Measurements from ENCODE around the gene TBX15.

DNA sequence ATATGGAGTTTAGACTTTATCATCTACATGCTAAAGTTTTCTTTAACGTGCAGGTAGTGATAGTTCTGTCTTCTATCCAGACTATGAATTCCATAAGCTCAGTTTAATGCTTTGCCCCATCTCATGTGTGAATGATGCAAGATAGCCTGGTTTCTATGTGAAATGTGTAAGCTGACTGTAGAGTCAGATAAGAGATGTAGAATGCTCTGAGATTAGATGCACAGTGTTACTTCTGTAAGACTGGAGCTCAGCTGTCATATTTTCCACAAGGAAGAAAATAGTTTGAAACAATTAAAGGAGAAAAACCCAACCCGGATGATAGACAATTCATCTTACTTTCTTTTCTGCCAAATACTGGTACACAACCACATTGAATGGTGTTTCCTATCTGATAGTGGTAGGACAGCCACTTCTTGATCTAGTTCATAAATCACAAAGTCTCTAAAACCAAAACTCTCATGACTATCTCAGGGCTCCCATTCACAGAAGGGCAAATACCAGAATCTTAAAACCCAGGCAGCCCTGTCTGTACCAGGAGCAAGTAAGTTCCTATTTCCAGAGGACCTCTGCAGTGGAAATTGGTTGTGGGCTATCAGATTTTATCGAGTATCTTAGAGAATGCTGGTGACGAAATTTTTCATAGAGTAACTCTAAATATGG lies 50.6 kb downstream of the TBX15 start:
- no peak for TF ChIP-seq CTCF (IDR thresholded peaks at IDR 0.05; ENCODE audit: low read depth, low read length, poor library complexity, severe bottlenecking)
- no peak for TF ChIP-seq EZH2phosphoT487 (IDR thresholded peaks at IDR 0.05; ENCODE audit: borderline replicate concordance, low read length)
